GM12801 (cell line): ENCODE results near the gene CTRB1.

Source experiments
- CTCF ChIP-seq: IDR thresholded peaks from one replicate; pipeline ENCODE4 v1.5.1; 2011; ENCODE audit warnings: control low read depth; ENCODE audit not compliant: insufficient read length; ENCODE audit errors: extremely low read depth

CTRB1 gene

GRCh38 chr16:75250089-75250808 lies 31.5 kb downstream of the CTRB1 start:
- TF ChIP-seq CTCF, result no peak

- TF ChIP-seq CTCF, result no peak
These were observed 32.1 kb downstream of the CTRB1 start for GRCh38 chr16:75250809-75251279.

GRCh38 chr16:75251280-75252048 lies 32.7 kb downstream of the CTRB1 start, which contains the start of gene BCAR1:
BCAR1 (minus strand) TSS chr16:75251624; CDS start chr16:75251482, 142 bp downstream.
- no peak for TF ChIP-seq CTCF

DNA sequence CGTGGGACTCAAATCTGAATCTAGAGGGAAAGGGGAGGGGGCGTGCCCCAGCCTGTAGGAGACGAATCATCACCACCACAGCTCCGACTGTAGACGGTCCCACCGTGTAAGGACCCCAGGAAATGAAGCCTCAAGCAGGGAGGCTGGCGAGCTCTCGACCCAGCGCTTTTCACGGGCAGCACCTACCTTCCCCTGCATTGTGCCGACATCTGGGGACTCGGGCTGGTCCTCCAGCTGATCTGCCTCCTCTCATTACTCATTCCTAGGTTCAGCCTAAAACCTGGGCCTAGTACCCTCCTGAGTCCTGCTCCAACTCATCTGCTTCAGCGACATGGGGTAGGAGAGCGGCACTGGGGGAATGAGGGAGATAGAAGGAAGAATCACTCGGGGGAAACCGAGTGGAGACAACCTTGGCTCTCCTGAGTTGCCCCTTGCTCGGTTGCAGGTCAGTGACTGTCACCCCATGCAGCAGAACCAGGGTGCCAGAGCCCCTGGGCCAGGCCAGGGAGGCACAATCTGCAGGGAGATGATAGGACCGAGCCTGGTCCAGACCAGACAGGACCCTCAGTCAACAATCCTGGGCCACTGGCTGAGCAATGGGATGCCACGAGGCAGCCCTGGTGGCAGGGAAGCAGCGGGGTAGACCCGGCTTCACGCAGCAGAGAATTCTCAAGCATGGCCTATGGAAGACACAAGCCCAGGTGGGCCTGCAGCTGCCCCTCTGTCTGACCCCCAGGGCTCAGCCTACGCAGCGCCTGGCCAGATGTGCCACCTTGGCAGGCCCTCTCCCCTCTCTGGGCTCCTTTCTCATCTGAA lies 33.5 kb downstream of the CTRB1 start:
- no peak for TF ChIP-seq CTCF

- no peak for TF ChIP-seq CTCF
These were observed 34.4 kb downstream of the CTRB1 start for GRCh38 chr16:75252946-75253911.

- no peak for TF ChIP-seq CTCF
These were observed 35.6 kb downstream of the CTRB1 start for GRCh38 chr16:75254359-75254837.
